Activated naive CD8-positive, alpha-beta T cell treated with anti-CD3 and anti-CD28 coated beads, Interleukin-2, amount 10 ng/mL, durations not matched to agents 7 days and 5 days (primary cell): Measurements from ENCODE around the gene ARSB. TPM values are rescaled to one million over a fixed set of nuclear protein-coding genes. Genes with fewer than 3 reads are reported as not detected.
"Not testable (repeated sequence)": the region's sequence is repeated elsewhere in the genome, so short reads cannot be mapped to it uniquely, and the experiment has no call there.

ENCODE experiments used
- ATAC-seq: fragments of 150-1000 bp; cut with Tn5 transposase; one replicate; pipeline ENCODE4 v1.10.0; 2021; ENCODE audit warnings: low read depth, moderate library complexity
- POLR2A ChIA-PET: fragments of 350-600 bp; sonication (Branson Sonifier 250); formaldehyde crosslinking; loops from one replicate; lab custom pipeline; 2021; ENCODE audit warnings: antibody characterized with exemption; lab: Charles Lee
- DNase-seq: peaks from one replicate; pipeline ENCODE4 v3.0.0; 2021
- H3K27ac Mint-ChIP-seq: one replicate; pipeline ENCODE4 v1.8.0; 2022; ENCODE audit warnings: mild to moderate bottlenecking, mixed read lengths
- H3K27me3 Mint-ChIP-seq: one replicate; pipeline ENCODE4 v1.8.0; 2022; ENCODE audit warnings: mild to moderate bottlenecking, moderate library complexity, mixed read lengths
- H3K36me3 Mint-ChIP-seq: one replicate; pipeline ENCODE4 v1.8.0; 2021; ENCODE audit warnings: mild to moderate bottlenecking, mixed read lengths
- H3K4me1 Mint-ChIP-seq: one replicate; pipeline ENCODE4 v1.8.0; 2021; ENCODE audit warnings: mixed read lengths
- H3K4me3 Mint-ChIP-seq: one replicate; pipeline ENCODE4 v1.8.0; 2022; ENCODE audit warnings: mild to moderate bottlenecking, moderate library complexity, mixed read lengths
- H3K9me3 Mint-ChIP-seq: one replicate; pipeline ENCODE4 v1.8.0; 2021; ENCODE audit warnings: mixed read lengths
- total RNA-seq, 2 experiments: library from RNA; stranded (reverse); gene quantifications; one replicate each; pipeline ENCODE4 v1.2.3, GENCODE V29; 2021

ARSB gene
- total RNA-seq, 2 experiments from 2014 or later = 6.3 to 7.4 TPM

GRCh38 chr5:78984439-78985115 is 533 bp downstream of the ARSB start:
- Mint-ChIP-seq H3K4me1 (peaks cover 31% of the 10 kb centered on the region), H3K27me3 (peaks cover 4% of the 10 kb centered on the region), H3K36me3 (no peaks in the 10 kb centered on the region), H3K9me3 (no peaks in the 10 kb centered on the region), H3K27ac (peak overlapping the region; percentile 90), H3K4me3 (peak overlapping the region; percentile 89)
- POLR2A ChIA-PET = interaction anchor here (1.0 to 3.0 kb wide), 7 partner anchors 10 to 996 kb away, joined by 3 to 14 read pairs (median 3); no protein-coding TSS in a partner anchor
- DNase-seq (peak; percentile 82), ATAC-seq (peak; percentile 71)

GRCh38 chr5:78983601-78984438 is 1.3 kb downstream of the ARSB start:
- ATAC-seq = no peak
- H3K4me1 Mint-ChIP-seq = peaks cover 39% of the 10 kb centered on the region
- peaks cover 4% of the 10 kb centered on the region for H3K27me3 Mint-ChIP-seq

GRCh38 chr5:78983194-78983593 is 1.9 kb downstream of the ARSB start:
- DNase-seq, ATAC-seq, H3K9me3 Mint-ChIP-seq, H3K27me3 Mint-ChIP-seq, H3K36me3 Mint-ChIP-seq: not testable (repeated sequence)
- H3K4me3 Mint-ChIP-seq = peak overlapping the region; percentile 89
- H3K4me1 Mint-ChIP-seq = peaks cover 40% of the 10 kb centered on the region
- peak overlapping the region; percentile 90 for H3K27ac Mint-ChIP-seq
- POLR2A ChIA-PET = interaction anchor here (1.0 to 3.0 kb wide), 3 partner anchors 150 to 622 kb away, joined by 3 to 12 read pairs (median 3); no protein-coding TSS in a partner anchor

More at GRCh38 chr5:78983601-78984438, 1.3 kb downstream of the ARSB start:
- DNase-seq = no peak
- no peaks in the 10 kb centered on the region for H3K9me3 Mint-ChIP-seq
- no peaks in the 10 kb centered on the region for H3K36me3 Mint-ChIP-seq
- H3K27ac Mint-ChIP-seq = peak overlapping the region; percentile 90
- peak overlapping the region; percentile 89 for H3K4me3 Mint-ChIP-seq
- POLR2A ChIA-PET = interaction anchor here (1.0 to 3.0 kb wide), 7 partner anchors 11 to 623 kb away, joined by 3 to 14 read pairs (median 3); no protein-coding TSS in a partner anchor

DNA sequence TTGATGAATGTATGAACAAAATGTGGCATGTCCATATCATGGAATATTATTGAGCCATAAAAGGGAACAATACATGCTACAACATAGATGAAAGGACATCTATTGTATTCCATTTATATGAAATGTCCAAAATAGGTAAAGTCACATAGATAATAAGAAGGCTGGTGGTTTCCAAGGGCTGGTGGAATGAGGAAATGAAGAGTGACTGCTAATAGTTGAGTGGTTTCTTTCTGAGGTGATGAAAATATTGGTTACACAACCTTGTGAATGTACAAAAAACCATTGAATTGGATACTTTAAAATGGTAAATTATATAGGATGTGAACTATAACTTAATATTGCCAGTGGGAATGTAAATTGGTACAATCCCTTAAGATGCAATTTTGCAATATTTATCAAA is 5.2 kb downstream of the ARSB start:
- ATAC-seq (no peak), DNase-seq (no peak)
- no peaks in the 10 kb centered on the region for H3K36me3 Mint-ChIP-seq
- POLR2A ChIA-PET = no interaction called here
- no peaks in the 10 kb centered on the region for H3K9me3 Mint-ChIP-seq
- H3K4me3 Mint-ChIP-seq = no peak overlapping the region
- no peak overlapping the region for H3K27ac Mint-ChIP-seq
- peaks cover 33% of the 10 kb centered on the region for H3K4me1 Mint-ChIP-seq
- H3K27me3 Mint-ChIP-seq = no peaks in the 10 kb centered on the region

DNA sequence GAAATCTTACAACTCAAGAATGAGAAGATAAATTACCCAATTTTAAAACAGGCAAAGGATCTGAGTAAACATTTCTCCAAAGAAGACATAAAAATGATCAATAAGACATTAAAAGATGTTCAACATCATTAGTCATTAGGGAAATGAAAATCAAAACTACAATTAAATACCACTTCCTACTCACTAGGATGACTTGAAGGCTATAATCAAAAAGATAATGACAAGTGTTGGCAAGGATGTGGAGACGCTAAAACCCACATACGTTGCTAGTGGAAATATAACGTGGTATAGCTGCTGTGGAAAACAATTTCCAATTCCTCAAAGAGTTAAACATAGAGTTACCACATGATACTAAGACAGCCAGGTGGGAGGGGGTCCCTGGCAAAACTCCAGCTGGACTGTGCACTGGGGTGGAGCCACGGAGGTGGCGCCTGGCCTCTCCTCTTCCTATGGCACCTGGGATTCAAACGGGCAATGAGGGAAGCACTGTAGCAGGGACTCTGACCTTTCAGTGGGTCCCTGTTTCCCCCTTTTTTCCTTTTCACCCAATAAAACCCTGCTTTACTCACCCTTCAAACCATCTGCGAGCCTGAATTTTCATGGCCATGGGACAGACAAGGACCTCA is 5.9 kb downstream of the ARSB start:
- peaks cover 33% of the 10 kb centered on the region for H3K4me1 Mint-ChIP-seq
- no peaks in the 10 kb centered on the region for H3K9me3 Mint-ChIP-seq
- no peak overlapping the region for H3K27ac Mint-ChIP-seq
- no peak overlapping the region for H3K4me3 Mint-ChIP-seq
- POLR2A ChIA-PET = no interaction called here
- ATAC-seq (no peak), DNase-seq (no peak)
- no peaks in the 10 kb centered on the region for H3K27me3 Mint-ChIP-seq
- H3K36me3 Mint-ChIP-seq = no peaks in the 10 kb centered on the region

- H3K9me3 Mint-ChIP-seq = no peaks in the 10 kb centered on the region
- POLR2A ChIA-PET = no interaction called here
Observed at GRCh38 chr5:78975035-78975434, 10.1 kb downstream of the ARSB start.

GRCh38 chr5:78974601-78975000 is 10.5 kb downstream of the ARSB start:
- POLR2A ChIA-PET = no interaction called here
- Mint-ChIP-seq H3K27me3 (peaks cover 3% of the 10 kb centered on the region), H3K36me3 (no peaks in the 10 kb centered on the region), H3K4me3 (no peak overlapping the region), H3K27ac (no peak overlapping the region), H3K4me1 (peaks cover 13% of the 10 kb centered on the region), H3K9me3 (no peaks in the 10 kb centered on the region)
- ATAC-seq (no peak), DNase-seq (no peak)

More at GRCh38 chr5:78975035-78975434, 10.1 kb downstream of the ARSB start:
- ATAC-seq = no peak
- no peak for DNase-seq
- Mint-ChIP-seq H3K27ac (no peak overlapping the region), H3K36me3 (no peaks in the 10 kb centered on the region), H3K27me3 (peaks cover 3% of the 10 kb centered on the region), H3K4me1 (peaks cover 17% of the 10 kb centered on the region), H3K4me3 (no peak overlapping the region)

GRCh38 chr5:78974011-78974410 is 11.1 kb downstream of the ARSB start:
- no peak for DNase-seq
- Mint-ChIP-seq H3K4me1 (peaks cover 7% of the 10 kb centered on the region), H3K9me3 (no peaks in the 10 kb centered on the region), H3K27me3 (peaks cover 3% of the 10 kb centered on the region), H3K4me3 (no peak overlapping the region), H3K36me3 (no peaks in the 10 kb centered on the region), H3K27ac (no peak overlapping the region)
- POLR2A ChIA-PET = no interaction called here
- ATAC-seq = no peak

DNA sequence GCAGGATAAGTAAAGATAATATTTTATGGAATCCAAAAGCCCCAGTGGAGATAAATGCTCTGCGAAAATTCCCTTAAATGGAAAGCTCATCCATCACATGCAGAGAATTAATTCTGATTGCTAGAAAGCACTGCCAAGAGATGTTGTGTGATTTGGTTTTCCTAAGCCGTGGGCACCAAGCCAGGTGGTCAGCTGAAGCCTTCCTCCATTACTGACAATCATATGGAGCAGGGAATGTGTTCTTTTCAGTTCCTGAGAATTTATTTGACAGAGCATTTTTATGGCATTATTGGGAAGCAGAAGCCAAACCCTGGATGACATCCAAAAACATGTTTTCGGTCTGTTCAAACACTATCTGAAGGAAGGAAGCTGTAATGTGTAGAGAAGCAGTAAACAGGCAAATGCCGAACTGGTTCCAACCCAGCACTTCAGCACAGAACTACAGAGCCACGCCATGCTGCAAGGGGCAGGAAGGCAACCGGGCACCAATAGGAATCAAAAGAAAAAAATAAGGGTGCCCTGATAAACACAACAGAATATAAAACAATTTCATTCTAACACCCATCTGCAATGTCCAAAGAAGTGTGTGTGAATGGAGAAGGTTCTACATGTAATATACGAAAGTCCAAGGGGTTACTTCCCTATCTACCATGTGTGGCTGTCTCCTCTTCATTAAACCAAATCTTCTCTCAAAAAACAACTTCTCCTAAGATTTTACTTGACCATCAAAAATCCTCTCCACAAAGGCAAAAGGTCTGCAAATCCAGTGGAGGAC is 12.3 kb downstream of the ARSB start:
- no peaks in the 10 kb centered on the region for H3K9me3 Mint-ChIP-seq
- H3K27ac Mint-ChIP-seq = no peak overlapping the region
- ATAC-seq (no peak), DNase-seq (no peak)
- H3K4me1 Mint-ChIP-seq = peaks cover 5% of the 10 kb centered on the region
- no peak overlapping the region for H3K4me3 Mint-ChIP-seq
- peaks cover 3% of the 10 kb centered on the region for H3K27me3 Mint-ChIP-seq
- no peaks in the 10 kb centered on the region for H3K36me3 Mint-ChIP-seq
- POLR2A ChIA-PET = no interaction called here

- DNase-seq (no peak), ATAC-seq (no peak)
- no peak overlapping the region for H3K27ac Mint-ChIP-seq
- no peak overlapping the region for H3K4me3 Mint-ChIP-seq
- H3K4me1 Mint-ChIP-seq = peaks cover 5% of the 10 kb centered on the region
- no peaks in the 10 kb centered on the region for H3K9me3 Mint-ChIP-seq
- peaks cover 1% of the 10 kb centered on the region for H3K36me3 Mint-ChIP-seq
- peaks cover 3% of the 10 kb centered on the region for H3K27me3 Mint-ChIP-seq
- POLR2A ChIA-PET = no interaction called here
Observed at GRCh38 chr5:78971998-78972397, 13.1 kb downstream of the ARSB start.

GRCh38 chr5:78968781-78969180 is 16.3 kb downstream of the ARSB start:
- POLR2A ChIA-PET = no interaction called here
- Mint-ChIP-seq H3K4me1 (no peaks in the 10 kb centered on the region), H3K27me3 (peaks cover 3% of the 10 kb centered on the region), H3K4me3 (no peak overlapping the region), H3K9me3 (no peaks in the 10 kb centered on the region), H3K27ac (no peak overlapping the region), H3K36me3 (peaks cover 4% of the 10 kb centered on the region)
- no peak for DNase-seq
- no peak for ATAC-seq

GRCh38 chr5:78964889-78965288 is 20.2 kb downstream of the ARSB start:
- ATAC-seq (no peak), DNase-seq (no peak)
- POLR2A ChIA-PET = no interaction called here
- Mint-ChIP-seq H3K9me3 (no peaks in the 10 kb centered on the region), H3K27me3 (no peaks in the 10 kb centered on the region), H3K4me1 (no peaks in the 10 kb centered on the region), H3K27ac (no peak overlapping the region), H3K36me3 (peaks cover 8% of the 10 kb centered on the region), H3K4me3 (no peak overlapping the region)

- POLR2A ChIA-PET = no interaction called here
- H3K36me3 Mint-ChIP-seq = peaks cover 9% of the 10 kb centered on the region
- H3K27me3 Mint-ChIP-seq = no peaks in the 10 kb centered on the region
- H3K27ac Mint-ChIP-seq = no peak overlapping the region
- ATAC-seq (no peak), DNase-seq (no peak)
- H3K4me1 Mint-ChIP-seq = no peaks in the 10 kb centered on the region
- no peak overlapping the region for H3K4me3 Mint-ChIP-seq
- H3K9me3 Mint-ChIP-seq = no peaks in the 10 kb centered on the region
Observed at GRCh38 chr5:78961743-78962142, 23.4 kb downstream of the ARSB start.
